Measurements from ENCODE around the gene IGSF21. TPM values are rescaled to one million over a fixed set of nuclear protein-coding genes. Genes with fewer than 3 reads are reported as not detected.

Gene IGSF21
- total RNA-seq, 3 donors from 2014 or later (not counting 1 experiment from before 2014, with no cell fraction given), result not detected

- TF ChIP-seq CTCF (IDR thresholded peaks at IDR 0.05), result no peak
- 73% methylated on average over 10 of the region's 10 CpGs for WGBS (ENCODE audit: insufficient coverage)
- Histone ChIP-seq H3K27me3 (ENCODE audit: control insufficient read depth, insufficient read depth, low read length) (no peaks in the 10 kb centered on the region), H3K4me1 (ENCODE audit: control insufficient read depth, insufficient read depth, low read length) (no peaks in the 10 kb centered on the region), H3K9me3 (ENCODE audit: control insufficient read depth, insufficient read depth, low read length) (no peaks in the 10 kb centered on the region), H3K36me3 (ENCODE audit: control insufficient read depth, insufficient read depth, low read length) (no peaks in the 10 kb centered on the region), H3K4me3 (ENCODE audit: low read length) (no peak overlapping the region), H3K27ac (ENCODE audit: low read length) (no peak overlapping the region)
- ATAC-seq (no peak), DNase-seq (no peak)
- Mint-ChIP-seq H3K27me3 (ENCODE audit: low read depth in 2 of 2) (peaks cover 20 to 23% of the 10 kb centered on the region in 2 donors), H3K4me1 (no peaks in the 10 kb centered on the region), H3K9me3 (no peaks in the 10 kb centered on the region), H3K27ac (no peak overlapping the region), H3K4me3 (no peak overlapping the region), H3K36me3 (no peaks in the 10 kb centered on the region)
- intact Hi-C loops (cut with micrococcal nuclease), result no loop called here
Measured at GRCh38 chr1:18351735-18352134, 244.1 kb downstream of the IGSF21 start.

- Histone ChIP-seq H3K36me3 (ENCODE audit: control insufficient read depth, insufficient read depth, low read length) (no peaks in the 10 kb centered on the region), H3K4me3 (ENCODE audit: low read length) (no peak overlapping the region), H3K27me3 (ENCODE audit: control insufficient read depth, insufficient read depth, low read length) (no peaks in the 10 kb centered on the region), H3K9me3 (ENCODE audit: control insufficient read depth, insufficient read depth, low read length) (no peaks in the 10 kb centered on the region), H3K27ac (ENCODE audit: low read length) (no peak overlapping the region), H3K4me1 (ENCODE audit: control insufficient read depth, insufficient read depth, low read length) (no peaks in the 10 kb centered on the region)
- Mint-ChIP-seq H3K4me3 (no peak overlapping the region), H3K27me3 (ENCODE audit: low read depth in 2 of 2) (peaks cover 23 to 29% of the 10 kb centered on the region in 2 donors), H3K9me3 (no peaks in the 10 kb centered on the region), H3K27ac (no peak overlapping the region), H3K36me3 (no peaks in the 10 kb centered on the region), H3K4me1 (no peaks in the 10 kb centered on the region)
- TF ChIP-seq CTCF (IDR thresholded peaks at IDR 0.05), result no peak
- no peak for DNase-seq
- no peak for ATAC-seq
- intact Hi-C loops (cut with micrococcal nuclease), result no loop called here
- 31% methylated on average over 16 of the region's 17 CpGs for WGBS (ENCODE audit: insufficient coverage)
Measured at GRCh38 chr1:18352636-18353265, 245.2 kb downstream of the IGSF21 start.

- 100% methylated on average over 1 of the region's 1 CpG for WGBS (ENCODE audit: insufficient coverage)
- Histone ChIP-seq H3K4me3 (ENCODE audit: low read length) (no peak overlapping the region), H3K36me3 (ENCODE audit: control insufficient read depth, insufficient read depth, low read length) (no peaks in the 10 kb centered on the region), H3K27me3 (ENCODE audit: control insufficient read depth, insufficient read depth, low read length) (no peaks in the 10 kb centered on the region), H3K9me3 (ENCODE audit: control insufficient read depth, insufficient read depth, low read length) (no peaks in the 10 kb centered on the region), H3K4me1 (ENCODE audit: control insufficient read depth, insufficient read depth, low read length) (no peaks in the 10 kb centered on the region), H3K27ac (ENCODE audit: low read length) (no peak overlapping the region)
- ATAC-seq (no peak), DNase-seq (no peak)
- no peaks in the 10 kb centered on the region for H3K9me3 Mint-ChIP-seq
- no peak for TF ChIP-seq CTCF (IDR thresholded peaks at IDR 0.05)
- H3K4me3 Mint-ChIP-seq, result no peak overlapping the region
- intact Hi-C loops (cut with micrococcal nuclease), result no loop called here
- H3K27me3 Mint-ChIP-seq (ENCODE audit: low read depth in 2 of 2), result peaks cover 24 to 30% of the 10 kb centered on the region in 2 donors
- H3K36me3 Mint-ChIP-seq, result no peaks in the 10 kb centered on the region
- H3K4me1 Mint-ChIP-seq, result no peaks in the 10 kb centered on the region
- H3K27ac Mint-ChIP-seq, result no peak overlapping the region
Measured at GRCh38 chr1:18353528-18353927, 245.9 kb downstream of the IGSF21 start.

- Histone ChIP-seq H3K27ac (ENCODE audit: low read length) (no peak overlapping the region), H3K4me1 (ENCODE audit: control insufficient read depth, insufficient read depth, low read length) (no peaks in the 10 kb centered on the region), H3K9me3 (ENCODE audit: control insufficient read depth, insufficient read depth, low read length) (no peaks in the 10 kb centered on the region), H3K27me3 (ENCODE audit: control insufficient read depth, insufficient read depth, low read length) (no peaks in the 10 kb centered on the region), H3K4me3 (ENCODE audit: low read length) (no peak overlapping the region), H3K36me3 (ENCODE audit: control insufficient read depth, insufficient read depth, low read length) (no peaks in the 10 kb centered on the region)
- H3K27me3 Mint-ChIP-seq (ENCODE audit: low read depth in 2 of 2), result peaks cover 24 to 27% of the 10 kb centered on the region in 2 donors
- no peak overlapping the region for H3K27ac Mint-ChIP-seq
- WGBS (ENCODE audit: insufficient coverage), result 83% methylated on average over 2 of the region's 2 CpGs
- DNase-seq, result no peak
- H3K9me3 Mint-ChIP-seq, result no peaks in the 10 kb centered on the region
- H3K4me1 Mint-ChIP-seq, result no peaks in the 10 kb centered on the region
- no peak overlapping the region for H3K4me3 Mint-ChIP-seq
- no peak for TF ChIP-seq CTCF (IDR thresholded peaks at IDR 0.05)
- no peak for ATAC-seq
- intact Hi-C loops (cut with micrococcal nuclease), result no loop called here
- no peaks in the 10 kb centered on the region for H3K36me3 Mint-ChIP-seq
Measured at GRCh38 chr1:18353992-18354391, 246.4 kb downstream of the IGSF21 start.
